MCF 10A (cell line): ENCODE results near the gene SLC25A53. TPM values are rescaled to one million over a fixed set of nuclear protein-coding genes. Genes with fewer than 3 reads are reported as not detected.

Source experiments
- total RNA-seq: library from RNA; stranded (reverse); gene quantifications from 2 replicates; pipeline ENCODE4 v1.2.3, GENCODE V29; 2022

The SLC25A53 gene
- total RNA-seq, 1 experiment from 2014 or later, result 3.2 TPM

Other genes starting within 250 kb of the SLC25A53 start
- 2.1 and 3.0 TPM in 2 replicates for gene TMSB15B, start 194.4 kb downstream of the SLC25A53 start, total RNA-seq
- not detected in 2 replicates for gene H2BW1, start 143.3 kb downstream of the SLC25A53 start, total RNA-seq
- gene H2BW2, start 117.1 kb downstream of the SLC25A53 start, total RNA-seq, result not detected in 2 replicates
- gene TMSB15C, start 80.8 kb downstream of the SLC25A53 start, total RNA-seq, result 0.79 and 1.3 TPM in 2 replicates
- gene ZCCHC18, start 44.5 kb downstream of the SLC25A53 start, total RNA-seq, result not detected in 2 replicates
- 26.0 and 27.2 TPM in 2 replicates for gene FAM199X, start 9.4 kb upstream of the SLC25A53 start, total RNA-seq
- gene ESX1, start 97.9 kb upstream of the SLC25A53 start, total RNA-seq, result not detected in 2 replicates